G401.6 (cell line): ENCODE data around the gene RILP.

Experiments used
- FAIRE-seq: peaks from 2 replicates; lab custom pipeline; 2012; peaks lifted over from hg19 to GRCh38; lab: Jason Lieb, UNC

RILP gene

DNA sequence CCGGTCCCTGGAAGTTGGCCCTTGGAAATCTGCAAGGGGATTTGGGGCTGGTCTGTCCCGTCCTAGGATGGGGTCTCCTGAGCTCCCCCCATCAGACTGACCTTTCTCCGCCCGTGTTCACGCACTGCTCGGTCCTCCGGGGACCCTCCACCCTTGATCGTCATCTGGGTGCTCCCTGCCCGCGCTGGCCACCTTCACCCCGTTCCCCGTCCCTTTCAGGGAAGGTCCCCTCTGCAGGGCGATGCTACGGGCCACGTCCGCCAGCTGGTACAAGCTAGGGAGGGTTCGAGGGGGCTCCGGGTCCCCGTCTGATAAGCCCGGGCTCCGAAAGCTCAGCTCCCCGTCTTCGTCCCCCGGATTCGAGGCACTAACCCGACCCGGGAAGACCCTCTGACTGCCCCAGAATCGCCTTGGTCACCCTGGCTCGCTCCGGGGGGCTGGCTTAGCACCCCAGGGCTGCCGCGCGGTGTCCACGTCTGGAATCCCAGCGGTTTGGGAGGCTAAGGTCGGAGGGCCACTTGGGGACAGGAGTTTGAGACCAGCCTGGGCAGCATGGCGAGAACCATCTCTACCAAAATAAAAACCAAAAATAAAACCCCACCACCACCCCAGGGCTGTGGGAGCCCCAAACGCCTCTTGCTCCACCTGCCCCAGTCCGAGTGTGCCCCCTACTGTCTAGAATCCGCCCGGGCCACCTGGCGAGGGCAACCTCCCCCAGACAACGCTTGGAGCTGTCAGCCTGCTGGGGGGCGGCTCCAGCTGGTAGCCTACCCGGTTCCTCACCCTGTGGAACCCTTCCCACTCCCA, 20.0 kb downstream of the RILP start:
- no peak for FAIRE-seq

DNA sequence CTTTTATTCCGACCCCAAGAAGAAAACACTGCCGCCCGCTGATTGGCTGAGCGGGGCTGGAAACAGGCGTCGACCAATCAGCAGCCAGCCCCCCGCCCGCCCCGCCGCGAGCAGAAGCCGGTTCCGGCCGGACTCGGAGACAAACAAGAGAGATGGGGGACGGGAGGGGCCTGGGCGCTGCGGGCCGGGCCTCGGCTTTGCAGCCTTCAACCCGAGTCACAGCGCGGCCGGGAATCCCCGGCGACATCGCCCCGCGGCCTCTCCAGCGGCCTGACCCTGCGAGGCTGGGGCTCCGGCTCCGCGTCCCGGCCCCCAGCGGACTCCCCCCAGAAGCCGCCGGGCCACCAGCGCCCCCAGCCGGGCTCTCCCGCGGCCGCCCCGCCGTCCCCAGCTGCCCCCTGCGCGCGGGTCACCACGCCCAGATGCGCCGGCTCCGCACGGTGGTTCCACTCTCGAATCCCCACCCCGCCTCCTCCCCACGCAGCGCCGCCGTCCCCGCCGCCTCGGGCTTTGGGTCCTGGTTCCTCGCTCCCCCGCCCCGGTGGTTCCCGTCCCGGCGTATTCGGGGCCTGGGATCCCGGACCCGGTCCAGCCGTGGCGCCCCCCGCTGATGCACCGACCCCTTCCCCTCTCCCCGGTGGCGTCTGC, 20.7 kb downstream of the RILP start:
- peak; percentile 94 for FAIRE-seq

DNA sequence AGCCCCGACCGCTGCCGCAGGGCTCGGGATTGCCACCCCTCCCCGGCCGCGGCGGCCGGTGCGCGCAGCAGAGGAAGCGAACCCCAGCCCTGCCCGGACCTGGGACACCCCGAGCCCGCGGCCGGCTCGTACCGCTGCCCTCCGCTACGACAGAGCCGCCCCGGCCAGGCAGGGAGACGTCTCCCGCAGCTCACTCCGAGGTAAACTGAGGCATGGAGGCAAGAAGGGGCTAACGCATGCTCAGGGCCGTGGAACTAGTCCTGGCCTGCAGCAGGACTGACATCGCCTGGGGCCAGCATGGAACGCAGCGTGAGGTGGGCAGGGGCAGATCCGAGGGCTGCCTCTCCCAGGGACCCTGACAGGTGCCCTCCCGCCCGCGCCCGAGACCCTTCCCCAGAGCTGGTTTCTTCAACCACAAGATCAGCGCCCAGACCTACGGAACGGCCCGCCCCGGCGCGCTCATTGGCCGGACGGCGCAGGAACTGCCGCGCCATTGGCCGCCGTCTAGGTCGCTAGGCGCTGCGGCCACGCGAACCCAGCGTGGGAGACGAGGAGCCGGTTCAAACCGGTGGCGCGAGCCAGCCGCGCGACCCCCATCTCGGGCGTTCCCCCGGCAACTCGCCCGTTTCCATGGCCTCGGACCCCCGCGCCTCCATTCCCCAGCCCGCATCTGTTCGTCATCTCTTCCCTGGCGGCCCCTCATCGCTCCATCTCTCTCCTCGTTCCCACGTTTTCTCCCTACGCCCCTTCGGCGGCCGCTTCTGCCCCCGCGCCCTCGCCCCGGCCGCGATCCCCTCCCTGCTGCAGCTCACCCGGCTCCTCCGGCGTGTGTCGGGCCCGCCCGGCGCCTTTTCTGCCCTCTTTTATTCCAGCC, 21.4 kb downstream of the RILP start, which contains the start of gene SLC43A2:
SLC43A2 (minus strand) TSS at position 853 of the 874 bp plus-strand sequence. CDS start 960 bp downstream, outside the sequence.
- no peak for FAIRE-seq

DNA sequence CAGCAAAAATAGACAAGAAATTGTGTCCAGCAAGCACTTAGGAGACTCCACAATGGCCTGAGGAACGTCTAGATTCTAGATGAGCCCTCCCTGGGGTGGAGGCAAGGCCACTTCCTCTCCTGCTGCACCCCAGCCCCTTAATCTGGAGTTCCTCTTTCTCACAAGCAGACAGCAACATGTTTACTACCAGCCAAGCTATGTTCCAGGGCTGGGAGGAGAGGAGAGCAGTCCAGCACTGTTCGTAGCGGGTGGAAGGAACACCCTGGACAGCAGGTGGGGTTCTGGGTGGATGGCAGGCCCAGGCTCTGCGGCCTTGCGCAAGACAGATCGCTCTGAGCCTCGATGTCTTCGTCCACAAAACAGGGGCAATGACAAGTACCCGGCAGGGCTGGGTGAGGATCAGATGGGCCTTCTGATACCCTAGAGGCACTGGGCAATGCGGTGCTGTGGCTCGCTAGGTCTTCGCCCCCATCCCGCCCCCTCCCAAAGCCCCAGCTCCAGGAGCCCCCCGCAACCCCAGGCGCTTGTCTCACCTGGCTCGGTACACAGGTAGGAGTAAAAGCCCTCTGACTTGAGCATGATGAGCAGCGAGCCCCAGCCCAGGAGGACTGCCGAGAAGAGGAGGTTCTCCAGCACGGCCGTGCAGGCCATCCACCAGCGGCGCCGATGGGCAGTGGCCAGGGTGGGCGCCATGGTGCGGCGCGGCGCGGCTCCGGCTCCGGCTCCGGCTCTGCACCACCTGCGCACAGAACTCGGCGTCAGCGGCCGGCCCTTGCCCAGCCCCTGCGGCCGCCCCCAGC, 22.3 kb downstream of the RILP start:
- no peak for FAIRE-seq

DNA sequence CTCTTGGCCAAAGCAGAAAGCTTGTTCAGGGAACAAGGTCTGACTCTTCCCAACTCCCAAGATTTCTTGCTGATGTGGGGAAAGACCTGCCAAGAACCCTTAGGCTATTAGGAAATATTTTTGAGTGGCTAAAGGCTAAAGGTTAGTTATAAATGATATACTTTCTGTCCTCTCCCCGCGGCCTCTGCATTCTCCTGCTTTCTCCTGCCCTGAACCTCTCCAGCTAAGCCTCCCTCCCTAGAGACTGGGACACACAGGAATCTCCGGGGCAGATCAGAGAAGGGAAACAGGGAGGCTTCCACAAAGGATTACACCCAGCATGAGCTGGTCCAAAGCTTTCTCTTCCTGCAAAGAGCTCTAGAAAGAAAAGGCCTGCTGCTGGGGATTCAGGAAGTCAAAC, 23.3 kb downstream of the RILP start:
- FAIRE-seq: no peak

DNA sequence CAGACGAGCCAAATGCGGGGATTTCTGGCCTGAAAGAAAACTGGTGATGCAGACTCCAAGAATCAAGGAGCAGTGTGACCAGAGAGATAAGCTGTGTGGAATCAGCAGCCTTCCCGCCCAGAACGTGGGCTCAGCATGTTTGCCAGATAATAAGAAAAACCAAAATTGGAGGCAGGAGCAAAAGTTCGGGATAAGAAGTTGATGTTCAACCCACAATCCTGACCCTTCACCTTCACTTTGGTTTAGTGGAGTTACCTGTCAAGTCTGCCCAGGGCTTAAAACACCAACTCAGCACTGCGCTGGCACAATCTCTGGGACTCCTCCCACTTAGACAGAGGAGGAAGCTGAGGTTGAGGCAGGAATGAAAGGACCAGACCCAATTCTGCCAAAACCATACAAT, 24.1 kb downstream of the RILP start:
- no peak for FAIRE-seq

DNA sequence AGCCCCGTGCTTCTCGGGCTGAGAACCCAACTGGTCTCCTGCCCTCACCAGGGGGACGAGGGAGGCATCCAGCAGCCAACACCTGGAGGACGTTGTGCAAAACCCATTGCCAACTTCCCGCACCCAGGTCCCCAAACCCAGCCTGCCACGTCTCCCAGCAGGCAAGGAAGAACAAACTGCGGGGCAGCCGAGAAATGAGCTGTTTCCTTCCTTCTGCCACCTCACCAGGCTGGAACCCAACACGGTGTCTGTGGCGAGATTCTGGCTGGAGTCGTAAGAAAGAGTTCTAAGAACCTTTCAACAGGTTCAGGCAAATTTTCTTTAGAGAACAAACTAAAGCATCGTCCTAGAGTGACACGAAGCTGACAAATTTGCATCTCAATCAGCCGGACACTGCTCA, 24.6 kb downstream of the RILP start:
- no peak for FAIRE-seq

DNA sequence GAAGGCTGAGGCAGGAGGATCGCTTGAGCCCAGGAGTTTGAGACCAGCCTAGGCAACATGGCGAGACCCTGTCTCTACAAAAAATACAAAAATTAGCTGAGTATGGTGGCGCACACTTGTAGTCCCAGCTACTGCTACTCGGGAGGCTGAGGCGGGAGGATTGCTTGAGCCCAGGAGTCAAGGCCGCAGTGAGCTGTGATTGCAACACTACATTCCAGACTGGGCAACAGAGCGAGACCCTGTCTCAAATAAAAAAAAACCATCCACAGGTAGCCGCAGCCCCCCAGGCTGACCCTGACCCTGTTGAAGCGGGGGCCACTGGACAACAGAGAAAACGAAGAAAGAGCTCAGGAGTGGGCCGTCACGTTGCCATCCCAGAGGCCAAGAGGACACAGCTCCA, 25.0 kb downstream of the RILP start:
- FAIRE-seq: no peak

DNA sequence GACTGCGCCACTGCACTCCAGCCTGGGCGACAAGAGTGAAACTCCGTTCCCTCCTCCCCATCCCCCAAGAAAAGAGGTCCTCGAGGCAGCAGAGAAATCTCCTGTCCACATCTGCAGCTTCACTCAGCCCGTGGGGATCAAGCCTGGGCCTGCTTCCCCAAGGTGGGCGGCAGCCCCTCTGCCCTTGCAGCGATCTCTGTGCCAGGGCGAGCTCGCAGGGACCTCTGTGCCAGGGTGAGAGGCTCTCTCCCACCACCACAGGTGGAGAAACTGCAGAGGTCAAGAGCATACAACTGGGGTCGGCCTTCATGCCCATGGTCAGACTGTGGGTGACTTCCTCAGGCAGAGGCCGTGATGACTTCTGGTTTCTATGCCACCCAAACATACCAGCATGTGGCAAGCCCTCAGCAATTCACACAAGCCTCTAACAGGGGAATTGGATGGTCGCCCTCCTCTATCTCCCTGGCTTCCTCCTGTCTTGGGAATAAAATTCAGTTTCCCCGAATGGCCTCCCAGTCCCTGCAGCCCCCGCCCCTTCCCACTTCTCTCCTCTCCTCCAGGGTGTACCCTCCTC, 26.5 kb downstream of the RILP start:
- FAIRE-seq: no peak

DNA sequence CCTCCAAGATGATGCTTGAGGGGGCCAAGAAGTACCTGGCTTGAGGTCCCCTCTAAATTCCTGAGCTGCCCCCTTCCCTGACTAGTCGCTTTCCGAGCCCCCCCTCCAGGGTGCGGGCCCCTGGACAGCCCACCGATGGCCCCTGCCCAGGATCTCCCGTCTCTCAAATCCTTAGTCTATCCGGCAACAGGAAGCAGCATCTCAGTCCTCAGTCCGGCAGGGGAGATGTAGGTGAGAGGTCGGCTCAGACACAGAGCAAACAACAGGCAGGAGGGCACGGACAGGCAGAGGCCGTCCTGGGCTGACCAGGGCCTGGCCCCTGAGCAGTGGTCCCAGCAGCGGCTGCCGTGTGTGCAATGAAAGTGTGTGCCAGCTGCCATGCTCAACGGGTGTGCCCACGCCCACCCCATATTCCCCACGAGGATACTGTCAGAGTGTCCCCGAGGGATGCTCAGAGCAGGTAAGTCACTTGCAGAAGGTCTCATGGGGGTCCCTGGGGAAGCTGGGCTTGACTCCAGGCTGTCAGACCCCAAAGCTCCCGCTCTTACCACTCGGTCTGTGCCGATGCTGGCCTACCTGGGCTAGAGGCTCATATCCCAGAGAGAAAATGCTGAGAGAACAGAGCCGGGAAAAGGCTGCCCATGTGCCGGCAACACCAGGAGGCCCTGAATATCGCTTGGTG, 28.3 kb downstream of the RILP start:
- FAIRE-seq: no peak

DNA sequence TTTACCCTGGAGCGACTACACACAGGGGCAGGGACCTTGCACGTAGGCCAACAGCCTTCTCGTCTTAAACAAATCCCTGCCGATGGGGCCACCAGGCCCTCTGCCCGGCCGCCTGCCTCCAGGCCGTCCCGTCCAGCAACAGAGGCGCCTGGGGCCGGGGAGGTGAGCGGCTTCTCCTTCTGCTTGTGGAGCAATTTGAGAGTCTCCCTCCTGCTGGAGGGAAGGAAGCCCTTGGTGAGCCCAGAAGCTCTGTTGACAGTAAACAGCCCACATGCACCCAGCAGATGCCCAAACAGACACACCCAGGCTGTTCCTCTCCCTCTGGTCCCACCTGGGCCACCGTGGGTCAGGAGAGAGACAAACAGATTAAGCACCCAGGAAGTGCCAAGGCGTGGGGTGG, 29.2 kb downstream of the RILP start:
- FAIRE-seq: no peak

DNA sequence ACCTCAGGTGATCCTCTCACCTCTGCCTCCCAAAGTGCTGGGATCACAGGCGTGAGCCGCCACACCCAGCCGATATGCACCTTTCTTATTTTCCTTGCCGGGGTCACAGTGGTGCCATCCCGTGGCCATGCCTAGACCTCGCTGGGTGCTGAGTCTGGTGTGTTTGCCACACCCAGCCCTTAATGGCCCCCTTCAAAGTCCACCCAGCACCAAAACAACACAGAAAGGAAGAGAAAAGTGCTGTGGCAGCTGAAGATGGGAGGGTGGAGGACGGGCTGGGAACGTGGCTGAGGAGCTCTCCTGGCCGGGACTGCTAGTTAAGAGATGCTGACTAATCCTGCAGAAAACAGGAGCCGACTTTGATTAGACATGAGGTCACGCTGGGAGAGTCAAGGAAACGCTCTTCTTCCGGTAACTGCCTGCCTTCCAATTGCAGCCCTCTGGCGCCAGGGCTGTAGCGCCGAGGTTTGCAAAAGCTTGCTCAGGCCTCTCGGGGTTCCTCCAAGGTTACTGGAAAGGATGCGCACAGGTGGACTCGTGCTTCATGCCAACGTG, 32.0 kb downstream of the RILP start:
- FAIRE-seq: no peak

DNA sequence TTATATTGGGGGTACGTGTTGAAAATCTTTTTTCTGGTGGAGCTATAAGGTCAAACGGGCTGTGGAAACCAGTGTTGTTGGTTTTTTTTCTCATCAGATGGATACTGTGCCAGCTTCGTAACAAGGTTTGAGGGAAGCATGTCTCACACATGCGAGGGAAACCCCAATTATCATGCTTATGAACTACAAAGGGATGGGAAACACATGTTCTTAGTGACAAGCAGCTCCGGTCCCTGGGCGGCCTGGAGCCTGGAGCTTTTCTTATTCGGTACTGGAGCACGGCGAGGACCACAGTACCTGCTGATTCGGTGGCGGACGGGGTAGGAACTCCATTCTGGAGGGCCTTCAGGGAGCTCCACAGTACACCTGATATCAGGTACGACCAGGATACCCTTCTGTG, 33.6 kb downstream of the RILP start:
- no peak for FAIRE-seq

DNA sequence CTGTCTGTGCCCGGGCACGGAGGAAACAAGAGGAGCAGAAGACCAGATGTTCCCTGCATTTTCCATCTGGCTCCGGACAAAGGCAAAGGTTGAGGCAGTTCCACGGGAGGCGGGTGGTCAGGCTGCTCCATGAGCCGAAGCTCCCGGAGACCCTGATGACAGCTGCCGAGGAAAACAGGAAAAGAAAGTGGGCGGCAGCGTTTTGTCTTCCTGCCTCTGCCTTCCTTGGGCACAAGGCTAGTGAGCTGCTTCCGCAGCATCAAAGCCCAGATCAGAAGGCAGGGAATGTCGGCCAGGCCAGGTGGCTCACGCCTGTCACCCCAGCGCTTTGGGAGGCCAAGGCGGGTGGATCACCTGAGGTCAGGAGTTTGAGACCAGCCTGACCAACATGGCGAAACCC, 37.3 kb downstream of the RILP start:
- no peak for FAIRE-seq

DNA sequence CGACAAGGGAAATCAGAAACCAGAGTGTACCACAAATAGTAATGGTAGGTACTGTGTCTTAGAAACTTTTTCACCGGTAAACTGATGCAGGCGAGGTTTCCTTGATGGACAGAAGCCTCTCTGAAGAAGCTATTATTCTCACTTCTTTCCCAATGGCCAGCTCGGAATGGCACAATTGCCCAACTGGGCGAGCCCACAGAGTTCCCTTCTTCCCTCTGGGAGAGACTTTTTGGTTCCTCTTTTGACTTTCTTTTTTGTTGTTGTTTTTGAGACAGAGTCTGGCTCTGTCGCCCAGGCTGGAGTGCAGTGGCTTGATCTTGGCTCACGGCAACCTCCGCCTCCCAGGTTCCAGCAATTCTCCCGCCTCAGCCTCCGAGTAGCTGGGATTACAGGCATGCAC, 38.0 kb downstream of the RILP start:
- no peak for FAIRE-seq

DNA sequence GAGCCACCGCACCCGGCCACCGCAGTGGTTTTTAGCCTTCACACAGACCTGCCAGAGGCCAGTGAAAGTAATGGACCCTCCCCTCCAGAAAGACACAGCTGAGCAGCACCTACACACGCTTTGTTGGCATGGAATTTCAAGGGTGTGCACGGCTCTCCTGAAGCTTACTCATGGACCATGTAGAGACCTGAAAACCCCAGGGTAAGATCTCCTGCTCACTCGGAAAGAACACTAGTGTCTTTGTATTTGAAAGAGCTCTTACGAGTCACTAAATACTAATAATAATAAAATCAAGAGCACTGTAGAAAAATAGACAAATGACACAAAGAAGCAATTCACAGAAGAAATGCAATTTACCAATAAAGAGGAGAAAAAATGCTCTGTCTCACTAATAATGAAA, 41.0 kb downstream of the RILP start:
- FAIRE-seq: no peak

DNA sequence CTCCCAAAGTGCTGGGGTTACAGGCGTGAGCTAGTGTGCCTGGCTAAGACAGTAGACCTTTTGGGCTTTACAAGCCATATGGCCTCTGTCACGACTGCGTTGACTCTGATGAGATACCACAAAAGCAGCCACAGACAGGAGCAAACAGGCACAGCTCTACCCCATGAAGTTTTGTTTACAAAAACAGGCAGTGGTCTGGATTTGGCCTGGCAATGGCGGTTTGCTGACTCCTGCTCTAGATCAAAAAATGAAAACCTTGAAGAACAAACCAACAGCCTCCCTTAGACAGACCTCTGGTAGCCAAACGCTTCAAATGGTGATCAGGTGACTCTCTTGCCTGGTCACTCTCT, 41.7 kb downstream of the RILP start:
- FAIRE-seq: no peak

DNA sequence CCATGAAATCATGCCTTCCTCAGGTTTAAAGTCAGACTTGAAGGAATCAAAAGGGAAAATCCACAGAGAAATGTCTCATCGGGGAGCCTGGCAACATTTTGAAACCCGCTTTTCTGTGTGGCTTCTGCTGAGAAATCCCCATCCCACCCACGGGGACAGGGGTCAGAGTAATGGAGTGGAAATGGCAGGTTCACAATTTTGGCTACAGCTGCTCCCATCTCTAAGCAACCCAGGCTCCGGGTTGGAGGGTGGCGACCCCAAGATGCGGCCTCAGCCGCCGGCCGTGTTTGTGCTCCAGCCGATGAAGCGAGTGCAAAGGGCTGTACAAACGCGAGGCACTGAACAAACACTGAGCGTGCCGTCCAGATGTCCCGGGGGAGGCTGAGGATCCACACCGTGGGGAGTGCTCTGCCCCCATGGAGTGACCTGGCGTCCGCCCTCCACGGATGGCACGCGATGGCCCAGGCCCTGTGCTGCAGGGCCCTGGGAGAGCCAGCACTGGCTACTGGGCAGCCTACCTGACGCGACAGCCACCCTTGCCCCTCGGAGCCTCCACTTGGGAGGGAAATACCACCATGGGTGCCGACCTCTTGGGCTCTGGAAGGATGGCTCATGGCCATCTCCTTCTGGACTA, 43.2 kb downstream of the RILP start:
- no peak for FAIRE-seq

DNA sequence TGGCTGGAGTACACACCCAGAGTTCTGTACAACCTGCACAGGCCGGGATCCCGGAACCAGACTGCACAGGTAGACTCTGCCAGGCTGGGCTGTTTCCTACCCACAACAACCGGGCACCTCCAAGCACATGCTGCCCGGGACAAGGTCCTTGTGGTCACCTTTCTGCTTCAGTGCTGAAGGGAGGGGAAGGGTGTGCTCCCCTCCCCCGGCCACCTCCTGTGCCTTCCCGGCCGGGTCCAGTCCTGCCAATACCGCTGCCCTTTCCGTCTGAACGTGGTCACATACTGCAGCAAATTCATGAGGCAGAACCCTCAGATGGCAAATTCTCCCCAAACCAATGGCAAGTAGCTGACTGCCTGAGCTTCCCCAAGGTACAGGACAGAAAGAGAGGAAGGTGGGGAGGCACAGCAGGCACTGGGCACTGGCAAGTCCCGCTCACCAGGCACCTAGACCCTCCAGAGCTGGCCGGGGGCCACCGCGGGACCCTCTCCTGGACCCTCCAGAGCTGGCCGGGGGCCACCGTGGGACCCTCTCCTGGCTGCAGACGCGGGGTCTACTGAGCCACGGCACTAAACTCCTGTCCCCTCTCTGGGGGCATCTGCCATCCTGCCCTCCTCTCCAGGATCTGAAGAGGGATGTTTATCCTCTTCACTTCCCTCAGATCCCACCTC, 43.9 kb downstream of the RILP start:
- no peak for FAIRE-seq
